ENCODE measurements around the gene PDIA5.

The PDIA5 gene

GRCh38 chr3:123157598-123158287, 90.9 kb downstream of the PDIA5 start:
- no peak for TF ChIP-seq CTCF (IDR thresholded peaks at IDR 0.05; ENCODE audit: borderline replicate concordance, insufficient read depth, low read depth, low read length)
- H3K4me3 ChIP-seq (ENCODE audit: low read depth, low read length), result no peak overlapping the region

- H3K4me3 ChIP-seq (ENCODE audit: low read depth, low read length), result no peak overlapping the region
- no peak for TF ChIP-seq CTCF (IDR thresholded peaks at IDR 0.05; ENCODE audit: borderline replicate concordance, insufficient read depth, low read depth, low read length)
Observed at GRCh38 chr3:123158330-123158729, 91.5 kb downstream of the PDIA5 start.

- TF ChIP-seq CTCF (IDR thresholded peaks at IDR 0.05; ENCODE audit: borderline replicate concordance, insufficient read depth, low read depth, low read length), result no peak
- H3K4me3 ChIP-seq (ENCODE audit: low read depth, low read length), result no peak overlapping the region
Observed at GRCh38 chr3:123158899-123159390, 92.1 kb downstream of the PDIA5 start.

GRCh38 chr3:123159926-123160635, 93.3 kb downstream of the PDIA5 start:
- no peak for TF ChIP-seq CTCF (IDR thresholded peaks at IDR 0.05; ENCODE audit: borderline replicate concordance, insufficient read depth, low read depth, low read length)
- H3K4me3 ChIP-seq (ENCODE audit: low read depth, low read length), result no peak overlapping the region

- TF ChIP-seq CTCF (IDR thresholded peaks at IDR 0.05; ENCODE audit: borderline replicate concordance, insufficient read depth, low read depth, low read length), result no peak
- no peak overlapping the region for H3K4me3 ChIP-seq (ENCODE audit: low read depth, low read length)
Observed at GRCh38 chr3:123161167-123161566, 94.3 kb downstream of the PDIA5 start.

- no peak for TF ChIP-seq CTCF (IDR thresholded peaks at IDR 0.05; ENCODE audit: borderline replicate concordance, insufficient read depth, low read depth, low read length)
- H3K4me3 ChIP-seq (ENCODE audit: low read depth, low read length), result no peak overlapping the region
Observed at GRCh38 chr3:123163141-123163540, 96.3 kb downstream of the PDIA5 start.

- no peak for TF ChIP-seq CTCF (IDR thresholded peaks at IDR 0.05; ENCODE audit: borderline replicate concordance, insufficient read depth, low read depth, low read length)
- no peak overlapping the region for H3K4me3 ChIP-seq (ENCODE audit: low read depth, low read length)
Observed at GRCh38 chr3:123165163-123165562, 98.3 kb downstream of the PDIA5 start.
